Cardiac muscle cell (in vitro differentiated cells and primary cell): ENCODE data around the gene TMEM151B. TPM values are rescaled to one million over a fixed set of nuclear protein-coding genes. Genes with fewer than 3 reads are reported as not detected.

Experiments used
- DNase-seq, 2 donors: peaks; one replicate each; pipeline versions ENCODE4 v3.0.0 to v3.0.0-alpha.2; 2010 to 2017; ENCODE audit warnings: low read depth in 1 of 2, low spot score in 1 of 2
- H3K27ac ChIP-seq: fragments of 200-600 bp; sonication (generic); 2 replicates; pipeline ENCODE4 v1.5.1; 2016
- H3K27me3 ChIP-seq: fragments of 200-600 bp; sonication (generic); 2 replicates; pipeline ENCODE4 v1.6.0; 2016; ENCODE audit warnings: control low read depth
- H3K36me3 ChIP-seq: fragments of 200-600 bp; sonication (generic); 2 replicates; pipeline ENCODE4 v1.5.1; 2016; ENCODE audit warnings: control low read depth
- H3K4me1 ChIP-seq: fragments of 200-600 bp; sonication (generic); 2 replicates; pipeline ENCODE4 v1.8.1; 2017; ENCODE audit warnings: low read depth, mild to moderate bottlenecking, mixed run types
- H3K4me3 ChIP-seq: fragments of 200-600 bp; sonication (generic); 2 replicates; pipeline ENCODE4 v1.5.1; 2016; ENCODE audit warnings: mild to moderate bottlenecking
- H3K9me3 ChIP-seq: fragments of 200-600 bp; sonication (generic); 2 replicates; pipeline ENCODE4 v1.5.1; 2017; ENCODE audit warnings: low read depth, mild to moderate bottlenecking, control low read depth
- CTCF ChIP-seq: IDR thresholded peaks from 2 replicates; pipeline ENCODE4 v1.5.1; 2012; ENCODE audit warnings: low read depth, mild to moderate bottlenecking, low read length
- polyA plus RNA-seq: library from polyadenylated mRNA; unstranded; fragments of >200 nt; fragmentation: Nextera tagmentation; extraction: Ambion mirVana; gene quantifications from 2 replicates; pipeline ENCODE4 v1.2.1, GENCODE V29; 2016
- total RNA-seq: library from RNA; depleted of rRNA; stranded (reverse); fragments of >200 nt; gene quantifications from 2 replicates; pipeline ENCODE4 v1.2.3, GENCODE V29; 2016

TMEM151B gene
- total and polyA plus RNA-seq, 2 experiments from 2014 or later = 0.21 to 0.29 TPM

GRCh38 chr6:44226368-44227147, 43.7 kb upstream of the TMEM151B start:
- no peak overlapping the region for H3K4me3 ChIP-seq
- no peaks in the 10 kb centered on the region for H3K9me3 ChIP-seq
- H3K27ac ChIP-seq = peak overlapping the region; percentile 85
- H3K27me3 ChIP-seq = no peaks in the 10 kb centered on the region
- H3K36me3 ChIP-seq = peaks cover 4% of the 10 kb centered on the region
- no peak for TF ChIP-seq CTCF
- H3K4me1 ChIP-seq = peaks cover 36% of the 10 kb centered on the region
- peak in 1 of 2 donors; percentile 54 for DNase-seq

- no peaks in the 10 kb centered on the region for H3K27me3 ChIP-seq
- peaks cover 36% of the 10 kb centered on the region for H3K4me1 ChIP-seq
- H3K27ac ChIP-seq = peak overlapping the region; percentile 85
- DNase-seq = no peak
- peaks cover 8% of the 10 kb centered on the region for H3K36me3 ChIP-seq
- H3K4me3 ChIP-seq = no peak overlapping the region
- TF ChIP-seq CTCF = no peak
- H3K9me3 ChIP-seq = no peaks in the 10 kb centered on the region
Observed at GRCh38 chr6:44227148-44227793, 43.0 kb upstream of the TMEM151B start.

- DNase-seq = no peak
- no peaks in the 10 kb centered on the region for H3K27me3 ChIP-seq
- peaks cover 36% of the 10 kb centered on the region for H3K4me1 ChIP-seq
- H3K36me3 ChIP-seq = peaks cover 14% of the 10 kb centered on the region
- peak overlapping the region; percentile 85 for H3K27ac ChIP-seq
- no peak overlapping the region for H3K4me3 ChIP-seq
- TF ChIP-seq CTCF = no peak
- no peaks in the 10 kb centered on the region for H3K9me3 ChIP-seq
Observed at GRCh38 chr6:44228031-44228430, 42.2 kb upstream of the TMEM151B start.

GRCh38 chr6:44228433-44228832, 41.8 kb upstream of the TMEM151B start:
- Histone ChIP-seq H3K36me3 (peaks cover 15% of the 10 kb centered on the region), H3K27me3 (no peaks in the 10 kb centered on the region), H3K4me3 (no peak overlapping the region), H3K9me3 (no peaks in the 10 kb centered on the region), H3K4me1 (peaks cover 36% of the 10 kb centered on the region), H3K27ac (no peak overlapping the region)
- TF ChIP-seq CTCF = no peak
- no peak for DNase-seq

GRCh38 chr6:44228836-44229235, 41.4 kb upstream of the TMEM151B start:
- Histone ChIP-seq H3K27ac (no peak overlapping the region), H3K9me3 (no peaks in the 10 kb centered on the region), H3K4me1 (peaks cover 38% of the 10 kb centered on the region), H3K4me3 (no peak overlapping the region), H3K27me3 (no peaks in the 10 kb centered on the region), H3K36me3 (peaks cover 15% of the 10 kb centered on the region)
- TF ChIP-seq CTCF = no peak
- DNase-seq = no peak
